HCT116 (cell line): Measurements from ENCODE around the gene SDK1. TPM values are rescaled to one million over a fixed set of nuclear protein-coding genes. Genes with fewer than 3 reads are reported as not detected.

Experiments
- ATAC-seq: fragments of 200-7000 bp; cut with Tn5 transposase; 2 replicates; pipeline ENCODE4 v1.9.1; 2020; ENCODE audit warnings: mild to moderate bottlenecking, moderate library complexity
- BruUV-seq: library from RNA; stranded (reverse); fragments of 400-500 nt; replicated peaks from 2 replicates; lab custom pipeline; 2021; lab: Mats Ljungman, UMichigan
- CTCF ChIA-PET: fragments of 300-600 bp; sonication (Branson Sonifier 250); formaldehyde crosslinking; loops from one replicate; lab custom pipeline; 2021; ENCODE audit warnings: antibody characterized with exemption; lab: Charles Lee
- POLR2A ChIA-PET: fragments of 300-600, 350-600 bp; sonication (Branson Sonifier 250); formaldehyde crosslinking; loops from one replicate; lab custom pipeline; 2021; ENCODE audit warnings: antibody characterized with exemption; lab: Charles Lee
- RAD21 ChIA-PET, 2 experiments: fragments of 300-600 bp; sonication (Branson Sonifier 250); formaldehyde crosslinking; loops; one replicate each; lab custom pipeline; 2023; ENCODE audit warnings: low total read pairs in 2 of 2; ENCODE audit not compliant: uncharacterized antibody in 2 of 2, unreplicated experiment in 2 of 2, low non-redundant PET in 1 of 2; lab: Charles Lee
- DNase-seq: peaks from one replicate; pipeline ENCODE4 v3.0.0-alpha.2; 2010; ENCODE audit warnings: low read depth, low spot score
- H2AFZ ChIP-seq: fragments of 200-600 bp; shearing (Covaris generic), sonication (generic); 2 replicates; pipeline ENCODE4 v1.6.1; 2017; ENCODE audit warnings: low read depth, mixed run types, mixed read lengths, antibody characterized with exemption, low read length; ENCODE audit not compliant: poor library complexity, severe bottlenecking
- H3K27ac ChIP-seq: 2 replicates; pipeline ENCODE4 v1.5.1; 2012; ENCODE audit warnings: low read depth, low read length
- H3K27me3 ChIP-seq: fragments of 200-600 bp; sonication (generic); 2 replicates; pipeline ENCODE4 v1.6.1; 2016; ENCODE audit warnings: mixed run types, low read length, mixed read lengths; ENCODE audit not compliant: insufficient read depth
- H3K36me3 ChIP-seq, 2 experiments: fragments of 200-500 bp in 1 of 2; fragments of 200-600 bp in 1 of 2; sonication (Bioruptor generic) in 1 of 2; sonication (generic) in 1 of 2; 2 replicates each; pipeline versions ENCODE4 v1.5.1 to v1.6.1; 2014 to 2016; ENCODE audit warnings: low read length in 2 of 2, inconsistent platforms in 1 of 2, mixed read lengths in 1 of 2, mixed run types in 1 of 2; ENCODE audit not compliant: insufficient read depth in 2 of 2, control insufficient read depth in 1 of 2
- H3K4me1 ChIP-seq, 2 experiments: fragments of 200-600 bp in 1 of 2; sonication (generic) in 1 of 2; 2 replicates each; pipeline versions ENCODE4 v1.5.1 to v1.6.1; 2012 to 2017; ENCODE audit warnings: low read length in 2 of 2, inconsistent platforms in 1 of 2, mild to moderate bottlenecking in 1 of 2, mixed read lengths in 1 of 2, mixed run types in 1 of 2, moderate library complexity in 1 of 2; ENCODE audit not compliant: insufficient read depth in 2 of 2, control insufficient read depth in 1 of 2
- H3K4me2 ChIP-seq: fragments of 200-600 bp; sonication (generic); 2 replicates; pipeline ENCODE4 v1.6.1; 2017; ENCODE audit warnings: mixed run types, low read length, mixed read lengths
- H3K4me3 ChIP-seq, 2 experiments: fragments of 200-600 bp in 1 of 2; sonication (generic) in 1 of 2; replicated peaks in 1 of 2; 2 replicates each; pipeline ENCODE4 v1.5.1; 2011 to 2016; ENCODE audit warnings: low read length in 2 of 2, control low read depth in 1 of 2, low read depth in 1 of 2, mild to moderate bottlenecking in 1 of 2, mixed read lengths in 1 of 2, mixed run types in 1 of 2
- H3K79me2 ChIP-seq: fragments of 200-600 bp; sonication (generic); 2 replicates; pipeline ENCODE4 v1.6.1; 2017; ENCODE audit warnings: mild to moderate bottlenecking, mixed run types, low read length, moderate library complexity, mixed read lengths; ENCODE audit not compliant: insufficient read depth
- H3K9ac ChIP-seq: fragments of 200-600 bp; sonication (generic); 2 replicates; pipeline ENCODE4 v1.6.1; 2016; ENCODE audit warnings: low read length, mixed read lengths
- H3K9me2 ChIP-seq: fragments of 200-600 bp; sonication (generic), shearing (Covaris generic); 2 replicates; pipeline ENCODE4 v1.6.1; 2017; ENCODE audit warnings: mixed run types, mild to moderate bottlenecking, moderate library complexity; ENCODE audit not compliant: insufficient read depth
- H3K9me3 ChIP-seq, 2 experiments: fragments of 200-500 bp in 1 of 2; fragments of 200-600 bp in 1 of 2; sonication (Bioruptor generic) in 1 of 2; sonication (generic) in 1 of 2; 2 replicates each; pipeline ENCODE4 v1.6.1; 2014 to 2017; ENCODE audit warnings: low read length in 2 of 2, mixed read lengths in 2 of 2, inconsistent platforms in 1 of 2, low read depth in 1 of 2, mild to moderate bottlenecking in 1 of 2, mixed run types in 1 of 2, moderate library complexity in 1 of 2; ENCODE audit not compliant: control insufficient read depth in 1 of 2, insufficient read depth in 1 of 2
- H4K20me1 ChIP-seq: fragments of 200-600 bp; sonication (generic), shearing (Covaris generic); 2 replicates; pipeline ENCODE4 v1.6.1; 2017; ENCODE audit warnings: mixed run types, mild to moderate bottlenecking, moderate library complexity; ENCODE audit not compliant: insufficient read depth
- ATF3 ChIP-seq: IDR thresholded peaks from 2 replicates; pipeline ENCODE4 v1.6.1; 2012
- CBX3 ChIP-seq: IDR thresholded peaks from 2 replicates; pipeline ENCODE4 v1.6.1; 2012; ENCODE audit warnings: low read depth
- CTCF ChIP-seq, 3 experiments: fragments of 200-600 bp in 1 of 3; sonication (generic) in 1 of 3; IDR thresholded peaks in 2 of 3; conservative IDR thresholded peaks in 1 of 3; 2 replicates each; pipeline ENCODE4 v1.5.1; 2012 to 2017; ENCODE audit warnings: low read depth in 2 of 3, low read length in 2 of 3, antibody characterized with exemption in 1 of 3, borderline replicate concordance in 1 of 3, control low read depth in 1 of 3, mild to moderate bottlenecking in 1 of 3, mixed read lengths in 1 of 3, mixed run types in 1 of 3, moderate library complexity in 1 of 3; ENCODE audit not compliant: insufficient read depth in 1 of 3
- EGR1 ChIP-seq: IDR thresholded peaks from 2 replicates; pipeline ENCODE4 v1.6.1; 2012; ENCODE audit warnings: low read depth
- ELF1 ChIP-seq: IDR thresholded peaks from 2 replicates; pipeline ENCODE4 v1.6.1; 2012; ENCODE audit warnings: low read depth, borderline replicate concordance
- EZH2phosphoT487 ChIP-seq: fragments of 200-600 bp; IDR thresholded peaks from 2 replicates; pipeline ENCODE4 v1.6.1; 2018; ENCODE audit warnings: antibody characterized with exemption, borderline replicate concordance
- FOSL1 ChIP-seq: IDR thresholded peaks from 2 replicates; pipeline ENCODE4 v1.6.1; 2012; ENCODE audit warnings: low read depth
- POLR2AphosphoS5 ChIP-seq: IDR thresholded peaks from 2 replicates; pipeline ENCODE4 v1.6.1; 2011; ENCODE audit warnings: mild to moderate bottlenecking, low read depth, low read length, moderate library complexity
- SP1 ChIP-seq: IDR thresholded peaks from 2 replicates; pipeline ENCODE4 v1.6.1; 2012; ENCODE audit warnings: low read depth
- SRF ChIP-seq: IDR thresholded peaks from 2 replicates; pipeline ENCODE4 v1.6.1; 2012; ENCODE audit warnings: low read depth
- ZFX ChIP-seq: fragments of 450-650 bp; IDR thresholded peaks from 2 replicates; pipeline ENCODE4 v1.6.1; 2017
- ZNF274 ChIP-seq: fragments of 200-500 bp; sonication (Bioruptor generic); IDR thresholded peaks from 2 replicates; pipeline ENCODE4 v1.6.1; 2014; ENCODE audit warnings: mild to moderate bottlenecking, low read depth, low read length, inconsistent platforms
- intact Hi-C: fragments of 100-400 bp; cut with micrococcal nuclease; formaldehyde crosslinking; loops from 2 replicates; pipeline ENCODE4 v1.10.0; 2022
- total RNA-seq: library from RNA; stranded (reverse); gene quantifications from one replicate; pipeline ENCODE4 v1.2.1, GENCODE V29; 2021; ENCODE audit not compliant: unreplicated experiment

SDK1 gene
- total RNA-seq, 1 experiment from 2014 or later = 0.05 TPM

- no peak overlapping the region for H3K4me2 ChIP-seq
- no peaks in the 10 kb centered on the region for H4K20me1 ChIP-seq
- BruUV-seq = no TSS peak
- H3K27ac ChIP-seq = no peak overlapping the region
- CTCF ChIA-PET = no interaction called here
- no peak for TF ChIP-seq FOSL1
- TF ChIP-seq ZFX = no peak
- TF ChIP-seq EGR1 = no peak
- no peak for TF ChIP-seq SP1
- TF ChIP-seq ZNF274 = no peak
- H3K9ac ChIP-seq = no peak overlapping the region
- no peak for DNase-seq
- no peaks in the 10 kb centered on the region for H3K4me1 ChIP-seq
- no peak for ATAC-seq
- no peaks in the 10 kb centered on the region for H3K9me3 ChIP-seq
- H3K79me2 ChIP-seq = no peaks in the 10 kb centered on the region
- no peaks in the 10 kb centered on the region for H3K9me2 ChIP-seq
- H3K36me3 ChIP-seq = no peaks in the 10 kb centered on the region
- RAD21 ChIA-PET = no interaction called here
- POLR2A ChIA-PET = no interaction called here
- H2AFZ ChIP-seq = no peak overlapping the region
- intact Hi-C loops = loop anchor here (10.0 kb wide), 1 partner anchor 254 kb away; no protein-coding TSS in a partner anchor
- no peak overlapping the region for H3K4me3 ChIP-seq
- H3K27me3 ChIP-seq = no peaks in the 10 kb centered on the region
Measured at GRCh38 chr7:4221043-4221442, 920.0 kb downstream of the SDK1 start.

GRCh38 chr7:4222676-4223075 lies 921.6 kb downstream of the SDK1 start:
- Histone ChIP-seq H3K4me2 (no peak overlapping the region), H3K9ac (no peak overlapping the region), H3K9me2 (no peaks in the 10 kb centered on the region), H3K27me3 (no peaks in the 10 kb centered on the region), H3K36me3 (no peaks in the 10 kb centered on the region), H3K4me3 (no peak overlapping the region), H4K20me1 (no peaks in the 10 kb centered on the region), H3K4me1 (no peaks in the 10 kb centered on the region), H3K79me2 (no peaks in the 10 kb centered on the region), H3K9me3 (no peaks in the 10 kb centered on the region), H3K27ac (no peak overlapping the region), H2AFZ (no peak overlapping the region)
- ChIA-PET POLR2A (no interaction called here), CTCF (no interaction called here), RAD21 (no interaction called here)
- BruUV-seq = no TSS peak
- DNase-seq (no peak), ATAC-seq (no peak)
- TF ChIP-seq EGR1 = no peak
- TF ChIP-seq SRF = no peak
- TF ChIP-seq ATF3 = no peak
- no peak for TF ChIP-seq CTCF (IDR thresholded peaks at IDR 0.05 in 2 of 3, conservative IDR thresholded peaks at IDR 0.05 in 1 of 3; ENCODE audit: borderline replicate concordance in 1 of 3, insufficient read depth in 1 of 3, low read depth in 2 of 3, low read length in 2 of 3)
- no peak for TF ChIP-seq CBX3
- TF ChIP-seq POLR2AphosphoS5 = no peak
- no peak for TF ChIP-seq ELF1
- TF ChIP-seq ZFX = no peak
- TF ChIP-seq FOSL1 = no peak
- no peak for TF ChIP-seq EZH2phosphoT487
- no peak for TF ChIP-seq SP1
- intact Hi-C loops = loop anchor here (10.0 kb wide), 1 partner anchor 252 kb away; no protein-coding TSS in a partner anchor
